ENCODE results near the gene VPS8. TPM values are rescaled to one million over a fixed set of nuclear protein-coding genes. Genes with fewer than 3 reads are reported as not detected.

VPS8 gene
- total RNA-seq, 4 donors from 2014 or later, result 46.3 to 76.9 (median 59.3) TPM

DNA sequence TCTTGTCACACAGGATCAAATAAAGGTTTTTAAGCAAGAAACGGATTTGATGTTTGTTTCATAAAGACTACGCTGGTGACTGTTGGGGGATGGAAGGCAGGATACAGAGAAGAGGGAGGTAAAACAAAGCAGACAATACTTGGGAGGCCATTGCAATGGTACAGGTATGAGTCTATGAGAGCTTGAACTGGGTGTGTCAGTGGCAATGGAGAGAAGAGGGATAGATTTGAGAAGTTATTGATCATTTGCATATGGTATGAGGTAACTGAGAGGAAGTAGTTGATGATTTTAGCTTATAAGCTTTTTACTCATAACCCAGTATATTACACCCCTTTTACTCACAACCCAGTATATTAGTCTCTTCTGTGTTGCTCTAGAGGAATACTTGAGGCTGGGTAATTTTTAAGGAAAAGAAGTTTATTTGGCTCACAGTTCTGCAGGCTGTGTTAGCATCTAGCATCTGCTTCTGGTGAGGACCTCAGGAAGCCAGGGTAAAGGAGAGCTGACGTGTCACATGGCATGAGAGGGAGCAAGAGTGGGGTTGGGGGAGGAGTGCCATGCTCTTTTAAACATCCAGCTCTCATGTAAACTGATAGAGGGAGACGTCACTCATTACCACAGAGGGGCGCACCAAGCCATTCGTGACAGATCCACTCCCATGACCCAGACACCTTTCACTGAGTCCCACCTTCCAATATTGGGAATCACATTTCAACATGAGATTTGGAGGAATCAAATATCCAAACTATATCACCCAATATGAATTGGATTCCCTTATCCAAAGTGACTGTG, 153.9 kb downstream of the VPS8 start:
- Histone ChIP-seq H3K27me3 (no peaks in the 10 kb centered on the region), H3K9me3 (no peaks in the 10 kb centered on the region), H3K27ac (no peak overlapping the region), H3K4me3 (no peak overlapping the region), H3K36me3 (peaks cover 0 to 54% (median 0%) of the 10 kb centered on the region in 3 donors), H3K4me1 (no peaks in the 10 kb centered on the region)
- WGBS, 2 donors, result 91 to 96% methylated on average over 6 of the region's 6 CpGs
- DNase-seq (ENCODE audit: low spot score in 2 of 2), result no peak
- TF ChIP-seq EP300 (IDR thresholded peaks at IDR 0.05) (no peak), POLR2A (IDR thresholded peaks at IDR 0.05) (no peak), CTCF (IDR thresholded peaks at IDR 0.05) (no peak)

DNA sequence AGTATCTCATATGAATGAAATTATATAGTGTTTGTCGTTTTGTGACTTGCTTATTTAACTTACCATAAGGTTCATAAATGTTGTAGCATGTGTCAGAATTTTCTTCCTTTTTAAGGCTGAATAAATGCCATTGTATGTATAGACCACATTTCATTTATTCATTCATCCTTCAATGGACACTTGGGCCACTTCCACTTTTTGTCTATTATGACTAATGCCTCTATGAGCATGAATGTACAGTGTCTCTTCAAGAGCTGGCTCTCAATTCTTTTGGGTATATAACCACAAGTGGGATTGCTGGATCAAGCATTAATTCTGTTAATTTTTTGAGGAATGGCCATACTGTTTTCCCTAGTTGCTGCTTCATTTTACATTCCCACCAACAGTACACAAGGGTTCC, 156.1 kb downstream of the VPS8 start:
- Histone ChIP-seq H3K27me3 (no peaks in the 10 kb centered on the region), H3K4me3 (no peak overlapping the region), H3K9me3 (no peaks in the 10 kb centered on the region), H3K4me1 (no peaks in the 10 kb centered on the region), H3K27ac (no peak overlapping the region), H3K36me3 (peaks cover 0 to 72% (median 15%) of the 10 kb centered on the region in 3 donors)
- no peak for DNase-seq (ENCODE audit: low spot score in 2 of 2)
- 61 to 64% methylated on average over 1 of the region's 1 CpG for WGBS, 2 donors
- TF ChIP-seq EP300 (IDR thresholded peaks at IDR 0.05) (no peak), CTCF (IDR thresholded peaks at IDR 0.05) (no peak), POLR2A (IDR thresholded peaks at IDR 0.05) (no peak)

- no peaks in the 10 kb centered on the region for H3K4me1 ChIP-seq
- peaks cover 0 to 82% (median 15%) of the 10 kb centered on the region in 3 donors for H3K36me3 ChIP-seq
- peaks cover 0 to 12% (median 2%) of the 10 kb centered on the region in 4 donors for H3K9me3 ChIP-seq
- 80 to 94% methylated on average over 3 of the region's 3 CpGs for WGBS, 2 donors
- no peaks in the 10 kb centered on the region for H3K27me3 ChIP-seq
- DNase-seq (ENCODE audit: low spot score in 2 of 2), result no peak
- no peak overlapping the region for H3K4me3 ChIP-seq
- H3K27ac ChIP-seq, result no peak overlapping the region
- TF ChIP-seq EP300 (IDR thresholded peaks at IDR 0.05), result no peak
- TF ChIP-seq CTCF (IDR thresholded peaks at IDR 0.05), result no peak
- TF ChIP-seq POLR2A (IDR thresholded peaks at IDR 0.05), result no peak
Observed at GRCh38 chr3:184970186-184970585, 158.2 kb downstream of the VPS8 start.

GRCh38 chr3:184977796-184978195, 165.8 kb downstream of the VPS8 start:
- peaks cover 0 to 16% (median 2%) of the 10 kb centered on the region in 4 donors for H3K9me3 ChIP-seq
- no peak for DNase-seq (ENCODE audit: low spot score in 2 of 2)
- H3K36me3 ChIP-seq, result peaks cover 0 to 37% (median 0%) of the 10 kb centered on the region in 3 donors
- H3K27ac ChIP-seq, result no peak overlapping the region
- WGBS, 2 donors, result 25 to 31% methylated on average over 1 of the region's 1 CpG
- H3K4me1 ChIP-seq, result peaks cover 0 to 3% (median 0%) of the 10 kb centered on the region in 4 donors
- no peak overlapping the region for H3K4me3 ChIP-seq
- no peaks in the 10 kb centered on the region for H3K27me3 ChIP-seq
- TF ChIP-seq EP300 (IDR thresholded peaks at IDR 0.05) (no peak), CTCF (IDR thresholded peaks at IDR 0.05) (no peak), POLR2A (IDR thresholded peaks at IDR 0.05) (no peak)

DNA sequence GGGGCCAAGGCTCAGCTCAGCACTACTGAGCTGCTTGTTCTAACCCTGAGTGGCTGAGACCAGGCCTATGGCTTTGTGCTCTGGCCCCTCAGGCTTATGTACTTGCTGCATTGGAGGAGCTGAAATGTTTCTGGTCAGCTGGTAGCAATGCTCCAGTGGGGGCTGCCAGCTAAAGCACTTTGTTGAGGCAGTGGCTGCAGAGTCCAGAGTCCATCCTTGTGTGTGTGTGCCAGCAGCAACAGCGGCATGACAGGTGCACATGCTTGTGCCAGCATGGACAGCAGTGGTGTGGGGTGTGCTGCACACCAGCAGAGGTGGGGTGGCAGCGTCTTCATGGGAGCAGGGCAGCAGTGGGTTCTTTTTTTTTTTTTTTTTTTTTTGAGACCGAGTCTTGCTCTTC, 169.1 kb downstream of the VPS8 start:
- Histone ChIP-seq H3K4me1 (peaks cover 0 to 3% (median 0%) of the 10 kb centered on the region in 4 donors), H3K9me3 (no peaks in the 10 kb centered on the region), H3K36me3 (peaks cover 0 to 4% (median 0%) of the 10 kb centered on the region in 3 donors), H3K27me3 (no peaks in the 10 kb centered on the region), H3K27ac (no peak overlapping the region), H3K4me3 (no peak overlapping the region)
- 92 to 93% methylated on average over 3 of the region's 3 CpGs for WGBS, 2 donors
- no peak for DNase-seq (ENCODE audit: low spot score in 2 of 2)
- TF ChIP-seq EP300 (IDR thresholded peaks at IDR 0.05), result no peak
